Muscle of back (tissue), 11 donors: ENCODE measurements around the gene ETFA. TPM values are rescaled to one million over a fixed set of nuclear protein-coding genes. Genes with fewer than 3 reads are reported as not detected.

Experiments used
- DNase-seq, 3 donors: peaks; one replicate each; pipeline versions ENCODE4 v3.0.0 to v3.0.0-alpha.2; 2013
- polyA plus RNA-seq, 10 donors: library from polyadenylated mRNA; unstranded; fragments of 120-200 nt; gene quantifications; one replicate each; pipeline ENCODE4 v1.2.1, GENCODE V29; 2013; ENCODE audit not compliant: insufficient read length in 10 of 10

Gene ETFA
- polyA plus RNA-seq, 10 donors: 115 to 135 (median 121) TPM

DNA sequence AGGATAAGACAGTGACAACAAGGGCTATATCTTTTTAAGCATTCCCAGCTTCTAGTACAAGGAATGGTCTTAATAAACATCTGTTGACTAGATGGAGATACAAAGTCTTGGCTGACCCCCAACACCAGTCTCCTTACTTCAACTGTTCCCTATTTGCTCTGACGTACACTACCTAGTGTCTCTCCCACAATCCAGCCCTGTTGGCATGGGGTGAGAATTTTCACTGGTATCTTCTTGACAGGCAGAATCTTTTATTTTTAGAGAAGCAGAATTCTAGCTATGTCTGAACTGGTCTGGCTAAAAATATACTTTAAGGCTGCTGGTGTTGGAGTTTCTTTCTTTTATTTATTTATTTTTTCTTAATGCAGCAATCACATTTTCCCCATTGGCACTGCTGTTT lies 82.0 kb downstream of the ETFA start:
- DNase-seq: no peak

DNA sequence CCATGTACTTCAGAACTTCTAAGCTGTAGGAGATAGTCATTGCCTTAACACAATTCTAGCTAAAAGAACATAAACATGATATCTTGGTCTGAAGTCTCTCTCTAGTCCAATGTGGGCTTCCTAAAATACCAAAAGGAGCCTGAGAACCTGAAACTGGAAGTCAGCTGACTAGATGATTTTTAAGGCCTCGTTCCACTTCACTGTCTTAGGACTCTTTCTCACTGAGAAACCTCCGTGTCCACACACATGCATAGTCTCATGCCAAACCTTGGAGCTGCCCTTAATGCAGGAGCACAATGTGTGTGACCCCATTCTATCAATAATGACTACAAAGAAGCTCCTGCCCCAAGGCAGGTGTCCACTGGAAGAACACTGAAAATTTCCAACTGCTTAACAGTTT lies 87.7 kb downstream of the ETFA start:
- DNase-seq: no peak

DNA sequence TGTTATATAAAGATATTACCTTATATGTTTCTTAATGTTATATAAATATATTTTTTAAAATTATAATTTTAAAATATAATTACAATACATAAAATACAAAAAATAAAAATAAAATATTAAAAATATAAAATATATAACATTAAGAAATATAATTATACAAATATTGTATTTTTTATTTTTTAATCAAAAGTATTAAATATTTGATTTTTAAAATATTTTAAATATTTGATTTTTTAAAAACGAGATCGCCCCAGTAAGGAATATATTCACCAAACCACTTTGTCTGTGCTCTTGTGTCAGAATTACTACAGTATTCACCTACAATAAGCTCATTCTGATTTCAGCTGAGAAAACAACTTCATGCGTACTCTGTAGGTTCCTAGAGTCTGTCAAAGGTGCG lies 89.1 kb downstream of the ETFA start:
- no peak for DNase-seq

DNA sequence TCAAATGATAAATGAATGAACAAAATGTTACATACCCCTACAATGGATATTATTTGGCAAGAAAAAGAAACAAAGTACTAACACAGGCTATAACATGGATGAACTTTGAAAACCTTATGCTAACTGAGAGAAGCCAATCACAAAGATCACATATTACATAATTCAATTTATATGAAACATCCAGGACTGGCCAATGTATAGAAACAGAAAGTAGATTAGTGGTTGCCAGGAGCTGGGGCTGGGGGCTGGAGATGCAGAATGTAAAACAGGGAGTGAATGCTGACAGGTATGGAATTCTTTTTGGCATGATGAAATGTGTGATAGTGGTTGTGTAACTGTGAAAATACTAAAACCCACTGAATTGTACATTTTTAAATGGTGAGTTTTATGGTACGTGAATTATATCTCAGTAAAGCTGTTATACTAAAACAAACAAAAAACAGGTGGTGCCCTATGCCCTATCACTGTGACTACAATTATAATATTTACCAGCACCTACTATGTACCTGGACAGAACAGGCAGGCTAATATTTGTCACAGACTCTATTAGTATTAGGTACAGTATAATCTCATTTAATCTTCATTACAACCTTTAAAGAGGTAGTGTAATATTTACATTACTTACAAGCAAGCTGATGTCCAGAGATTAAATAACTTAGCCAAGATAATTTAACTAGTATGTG lies 90.0 kb downstream of the ETFA start:
- no peak for DNase-seq

DNA sequence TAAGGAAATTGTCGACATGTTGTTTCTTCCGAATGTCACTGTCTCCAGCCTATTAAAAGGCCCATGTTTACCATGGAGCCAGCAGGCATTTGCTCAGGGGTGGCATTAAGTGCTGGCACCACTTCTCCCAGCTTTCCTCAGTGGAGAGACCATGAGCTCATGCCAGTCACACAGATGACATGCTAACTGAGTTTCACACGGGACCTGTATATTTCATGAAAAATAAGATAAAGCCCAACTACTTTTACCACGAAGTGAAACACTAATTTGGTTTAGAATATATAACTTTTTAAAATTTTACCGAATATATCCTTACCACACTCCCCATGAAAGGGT lies 93.4 kb downstream of the ETFA start:
- no peak for DNase-seq

DNA sequence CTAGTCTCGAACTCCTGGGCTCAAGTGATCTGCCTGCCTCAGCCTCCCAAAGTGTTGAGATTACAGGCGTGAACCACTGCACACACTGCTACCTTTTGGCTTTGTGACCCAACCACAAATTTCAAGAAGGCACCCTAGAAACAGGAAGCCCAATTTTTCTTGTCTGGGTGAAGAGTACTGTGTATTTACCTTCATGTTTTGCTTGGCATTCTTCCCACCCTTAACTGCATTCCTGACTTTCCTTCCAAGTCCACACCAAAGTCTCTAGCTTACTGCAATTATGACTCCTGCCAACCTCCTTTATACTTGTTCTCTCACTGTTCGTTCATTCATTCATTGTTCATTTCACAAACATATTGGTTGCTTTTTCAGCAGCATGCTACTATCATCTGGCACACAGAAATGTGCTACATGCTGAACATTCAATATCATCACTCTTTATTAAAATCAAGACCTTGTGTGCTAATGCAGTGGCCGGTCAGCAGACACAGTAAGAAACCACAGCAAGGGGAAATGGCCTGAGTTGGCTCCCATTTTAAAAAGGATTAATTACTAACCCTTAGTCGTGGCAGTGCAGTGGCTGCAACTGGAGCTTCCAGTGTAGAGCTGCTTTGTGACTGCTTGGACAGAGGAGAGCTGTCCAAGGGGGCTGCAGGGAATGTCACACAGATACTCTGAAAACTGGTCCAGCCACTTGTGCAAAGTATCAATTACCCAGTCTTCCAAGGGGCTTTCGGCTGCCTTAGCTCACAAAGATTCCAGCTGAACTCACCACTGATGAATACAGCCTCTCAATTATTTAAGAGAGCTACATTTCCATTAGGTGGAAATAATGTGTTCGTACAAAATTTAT lies 94.0 kb downstream of the ETFA start:
- DNase-seq: peak in 1 of 3 donors; percentile 11

DNA sequence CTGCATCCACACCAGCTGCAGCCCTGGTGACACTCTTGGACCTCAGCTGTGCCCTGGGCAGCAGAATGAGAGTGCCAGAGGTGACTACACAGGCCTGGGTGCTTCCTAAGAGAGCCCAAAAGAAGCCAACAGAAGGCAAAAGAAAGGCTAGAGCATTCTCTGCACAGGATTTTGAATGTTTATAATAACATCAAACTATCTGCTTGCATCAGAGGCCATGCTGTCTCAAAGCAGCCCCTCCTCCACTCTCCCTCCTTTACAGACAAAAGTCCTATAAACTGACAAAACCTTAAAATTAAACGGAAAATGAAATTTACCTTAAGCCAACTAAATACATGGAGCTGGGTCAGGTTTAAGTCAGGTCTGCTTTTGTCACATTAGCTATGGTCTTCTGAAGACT lies 95.6 kb downstream of the ETFA start:
- no peak for DNase-seq

DNA sequence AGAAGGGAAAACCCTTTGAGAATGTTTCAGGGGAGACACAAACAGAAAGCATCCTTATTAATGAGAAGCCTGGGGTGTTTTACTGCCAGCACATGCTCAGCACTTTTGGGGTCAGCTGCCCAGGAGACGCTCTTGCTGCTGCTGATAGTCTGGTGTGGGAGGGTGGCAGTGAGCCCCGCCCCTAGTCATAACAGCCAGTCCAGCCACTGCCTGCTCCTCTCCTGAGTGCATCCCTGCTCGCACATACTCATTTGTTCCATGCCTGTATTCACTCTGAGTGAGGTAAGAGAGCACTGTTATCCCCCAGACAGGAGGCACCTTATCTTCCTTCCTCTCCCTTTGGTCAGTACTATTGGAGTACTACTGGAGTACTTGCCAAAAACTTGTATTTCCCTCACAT lies 101.3 kb downstream of the ETFA start:
- no peak for DNase-seq

DNA sequence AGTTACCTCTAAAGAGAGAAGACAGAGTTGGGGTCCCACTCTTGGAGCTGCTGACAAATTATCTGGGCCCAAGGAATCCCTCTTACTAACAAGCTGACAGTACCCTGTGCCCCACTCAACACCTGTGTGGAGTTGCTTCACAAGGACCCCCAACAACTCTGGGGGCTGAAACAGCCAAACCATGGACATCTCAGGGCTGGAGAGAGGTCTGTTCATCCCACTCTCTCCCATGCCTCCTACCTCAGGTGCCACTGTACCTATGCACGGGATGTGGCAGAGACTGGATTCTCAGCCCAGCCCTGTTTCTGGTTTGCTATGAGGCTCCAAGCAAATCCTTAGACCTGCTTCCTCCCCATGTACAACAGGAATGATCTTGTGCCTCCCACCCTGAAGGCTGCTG lies 101.7 kb downstream of the ETFA start:
- DNase-seq: no peak

DNA sequence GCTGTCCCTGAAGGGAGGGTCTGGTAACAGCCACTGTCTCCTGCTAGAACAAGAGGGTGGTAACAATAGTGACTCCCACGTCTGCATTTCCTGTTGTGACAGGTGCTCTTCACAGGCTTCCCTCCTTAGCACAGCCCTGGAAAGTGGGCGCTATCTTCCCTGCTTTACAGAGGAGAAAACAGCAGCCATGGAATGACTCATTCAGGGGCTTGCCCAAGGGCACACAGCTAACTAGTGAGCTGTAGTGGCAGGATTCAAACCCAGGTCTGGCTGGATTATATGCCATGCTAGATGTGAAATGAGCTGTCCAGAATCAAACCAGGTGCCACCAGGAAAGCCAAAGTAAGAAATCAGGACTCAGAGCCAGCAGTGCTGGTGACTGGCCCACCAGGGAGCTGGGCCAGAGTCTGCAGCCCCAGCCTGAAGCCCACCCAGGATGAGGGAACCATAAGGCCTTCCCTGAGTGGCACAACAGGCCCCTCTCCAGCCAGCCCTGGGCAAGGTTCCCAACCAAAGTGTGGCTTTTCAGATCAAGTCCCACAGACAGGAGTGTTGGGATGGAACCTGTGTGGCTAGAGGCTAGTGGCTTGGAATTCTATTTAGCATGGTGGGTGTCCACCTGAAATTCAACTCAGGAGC lies 102.4 kb downstream of the ETFA start:
- no peak for DNase-seq

DNA sequence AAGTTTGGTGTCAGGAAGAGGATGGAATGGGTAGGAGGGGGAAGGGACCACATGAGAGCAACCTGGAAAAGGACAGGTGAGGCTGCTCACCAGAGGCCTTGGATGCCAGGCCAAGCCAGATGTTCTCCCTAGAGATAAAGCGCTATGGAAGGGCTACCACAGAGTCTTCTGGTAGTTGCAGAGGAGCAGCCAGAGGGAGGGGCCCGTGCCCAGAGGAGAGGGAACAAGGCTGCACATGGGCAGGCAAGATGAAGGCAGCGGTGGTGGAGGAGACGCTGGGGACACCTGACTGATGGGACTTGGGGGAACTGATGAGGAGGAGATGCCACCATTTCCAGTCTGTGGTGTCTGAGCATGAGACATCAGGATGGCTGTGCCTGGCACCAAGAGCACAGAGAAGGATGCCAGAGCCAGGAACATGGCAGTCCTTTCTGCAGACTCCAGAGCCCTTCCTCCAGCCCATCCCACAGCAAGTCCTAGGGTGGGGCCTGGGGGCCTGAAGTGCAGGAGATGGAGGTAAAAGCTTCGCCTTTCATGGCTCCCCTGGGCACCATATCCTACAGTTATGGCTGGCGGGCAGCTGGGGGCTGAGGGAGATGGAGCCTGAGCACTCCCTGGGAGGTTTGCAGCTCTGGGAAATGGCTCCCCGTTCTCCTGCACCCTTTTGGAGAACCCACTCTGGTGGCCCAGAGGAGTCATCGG lies 103.0 kb downstream of the ETFA start:
- no peak for DNase-seq

DNA sequence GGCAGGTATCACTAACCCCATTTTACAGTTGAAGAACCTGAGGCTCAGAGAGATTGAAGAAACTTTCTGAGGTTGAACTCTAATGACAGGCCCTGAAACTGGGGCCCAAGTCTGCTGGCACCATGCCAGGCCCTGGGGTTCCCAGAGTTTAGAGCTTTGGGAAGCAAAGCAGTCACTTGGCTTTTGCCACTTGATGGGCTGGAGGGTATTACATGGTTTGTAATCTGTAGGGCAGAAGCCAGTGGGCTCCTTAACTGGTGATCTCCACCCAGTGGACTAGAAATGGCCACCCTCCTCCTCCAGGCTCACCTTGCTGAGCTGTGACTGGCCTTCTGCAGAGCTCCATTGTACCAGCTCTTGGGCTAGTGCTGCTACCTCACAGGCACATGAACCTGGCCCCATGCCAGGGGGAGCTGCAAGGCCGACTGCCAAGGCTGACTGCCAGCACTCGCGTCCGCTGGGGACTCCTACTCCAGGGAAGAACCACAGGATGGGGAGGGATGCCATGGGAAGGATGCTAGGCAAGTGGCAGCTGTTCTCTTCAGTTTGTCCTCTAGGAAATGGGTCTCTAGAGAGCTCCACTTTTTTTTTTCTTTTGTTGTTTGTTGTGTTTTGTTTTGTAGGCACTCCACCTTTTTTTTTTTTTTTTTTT lies 104.8 kb downstream of the ETFA start:
- peak in 2 of 3 donors; percentile 30 to 44 for DNase-seq

DNA sequence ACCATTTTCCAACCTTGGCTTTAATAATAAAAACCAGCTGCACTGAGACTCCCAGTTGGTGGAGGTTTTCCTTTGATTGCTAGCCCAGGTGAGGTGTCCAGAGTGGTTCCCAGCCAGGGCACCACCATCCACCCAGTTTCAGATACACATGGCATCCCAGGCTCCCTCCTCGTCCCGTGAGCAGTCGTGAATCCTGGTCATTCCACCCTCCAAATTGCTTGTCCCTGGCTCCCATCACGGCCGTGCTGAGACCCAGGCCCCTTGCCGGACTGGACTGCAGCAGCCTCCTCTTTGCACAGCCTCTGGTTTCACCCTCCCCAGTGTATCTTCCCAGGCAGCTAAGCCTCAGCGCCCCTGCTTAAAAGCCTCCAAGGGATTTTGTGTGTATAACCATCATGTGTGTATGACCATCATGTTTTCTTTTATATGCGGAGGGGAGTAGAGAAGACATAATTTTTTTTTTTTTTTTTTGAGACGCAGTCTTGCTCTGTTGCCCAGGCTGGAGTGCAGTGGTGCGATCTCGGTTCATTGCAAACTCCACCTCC lies 106.3 kb downstream of the ETFA start:
- DNase-seq: no peak

DNA sequence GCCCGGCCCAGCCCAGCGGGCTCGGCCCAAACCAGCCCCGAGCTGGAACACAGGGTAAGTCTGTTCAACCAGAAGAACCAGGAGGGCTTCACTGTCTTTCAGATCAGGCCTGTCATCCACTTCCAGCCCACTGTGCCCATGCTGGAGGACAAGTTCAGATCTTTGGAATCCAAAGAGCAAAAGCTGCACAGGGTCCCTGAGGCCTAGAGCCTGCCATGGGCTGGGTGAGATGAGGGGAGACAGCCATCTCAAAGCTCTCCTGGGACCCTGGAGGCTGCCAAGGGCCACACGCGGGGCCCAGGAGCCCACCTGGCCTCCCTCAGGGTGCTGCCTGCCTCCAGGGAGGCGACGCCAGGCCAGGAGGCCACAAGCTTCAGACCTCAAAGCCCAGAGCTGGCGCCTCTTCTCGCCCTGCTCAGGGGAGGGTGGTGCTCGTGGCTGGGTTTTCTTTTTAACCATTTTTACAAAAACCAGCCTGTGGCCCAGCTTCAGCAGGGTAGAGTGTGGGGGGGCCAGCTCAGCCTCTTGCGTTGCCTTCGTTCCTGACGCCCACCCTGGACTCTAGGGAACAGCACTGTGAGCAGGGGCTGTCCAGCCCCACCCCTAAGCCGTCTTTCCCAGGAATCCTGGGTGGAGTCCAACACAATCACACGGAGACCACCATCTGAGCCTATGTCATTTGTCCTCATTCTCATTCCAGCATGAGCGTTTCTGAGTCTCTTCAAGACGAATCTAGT lies 107.0 kb downstream of the ETFA start:
- DNase-seq: no peak

DNA sequence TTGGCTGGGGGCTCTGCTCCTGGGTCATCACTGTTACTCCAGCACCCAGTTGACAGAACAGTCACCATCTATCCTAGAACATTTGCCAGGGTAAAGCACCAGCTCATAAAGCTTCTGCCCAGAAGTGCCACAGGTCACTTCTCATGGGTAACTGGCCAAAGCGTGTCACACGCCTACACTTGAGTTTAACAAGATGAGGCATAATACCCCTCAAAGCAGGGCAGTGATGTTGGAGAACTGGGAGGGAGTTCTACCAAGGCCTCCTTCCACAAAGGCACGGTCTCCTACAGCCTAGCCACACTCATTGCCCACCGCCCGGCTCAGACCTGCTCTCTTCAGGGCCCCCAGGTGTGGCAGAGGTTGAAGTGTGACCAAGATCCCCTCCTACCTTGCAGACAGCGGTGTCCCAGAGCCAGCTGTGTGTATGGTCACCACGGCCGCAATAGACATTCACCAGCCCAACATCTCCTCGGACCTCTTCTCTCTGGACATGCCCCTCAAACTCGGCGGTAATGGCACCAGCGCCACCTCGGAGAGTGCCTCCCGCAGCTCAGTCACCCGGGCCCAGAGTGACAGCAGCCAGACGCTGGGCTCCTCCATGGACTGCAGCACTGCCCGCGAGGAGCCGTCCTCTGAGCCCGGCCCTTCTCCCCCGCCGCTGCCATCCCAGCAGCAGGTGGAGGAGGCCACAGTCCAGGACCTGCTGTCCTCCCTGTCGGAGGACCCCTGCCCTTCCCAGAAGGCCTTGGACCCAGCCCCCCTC lies 107.7 kb downstream of the ETFA start:
- no peak for DNase-seq

DNA sequence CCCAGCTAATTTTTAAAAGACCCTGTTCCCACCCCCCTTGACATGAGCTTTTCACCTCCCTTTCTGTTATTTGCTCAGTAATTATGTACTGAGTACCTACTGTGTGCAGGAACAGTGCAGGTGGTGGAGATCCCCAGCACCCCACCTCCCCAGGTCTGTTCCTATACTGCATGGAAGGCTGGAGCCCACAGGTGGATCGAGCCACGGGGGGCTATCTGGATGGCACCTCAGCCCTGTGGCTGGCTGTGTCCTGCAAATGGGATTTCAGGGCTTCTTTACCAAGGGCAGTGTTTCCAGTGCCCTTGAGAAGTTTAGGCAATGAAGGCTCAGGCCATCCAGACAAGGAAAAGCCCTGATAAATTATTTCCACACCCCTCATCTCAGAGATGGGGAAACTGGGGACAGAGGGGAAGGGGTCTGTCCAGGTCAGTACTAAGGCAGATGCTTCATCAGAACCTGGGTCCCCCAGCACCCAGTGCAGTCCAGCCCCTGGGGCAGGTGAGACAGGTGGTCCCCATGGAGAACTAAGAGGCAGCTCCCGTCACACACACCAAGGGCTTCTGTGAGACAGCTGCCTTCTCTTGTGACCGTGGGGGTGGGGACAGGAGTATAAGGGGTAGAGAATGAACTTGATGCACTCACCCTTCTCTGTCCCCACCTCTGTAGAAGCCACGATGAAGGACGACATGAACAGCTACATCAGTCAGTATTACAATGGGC lies 109.6 kb downstream of the ETFA start:
- DNase-seq: no peak

DNA sequence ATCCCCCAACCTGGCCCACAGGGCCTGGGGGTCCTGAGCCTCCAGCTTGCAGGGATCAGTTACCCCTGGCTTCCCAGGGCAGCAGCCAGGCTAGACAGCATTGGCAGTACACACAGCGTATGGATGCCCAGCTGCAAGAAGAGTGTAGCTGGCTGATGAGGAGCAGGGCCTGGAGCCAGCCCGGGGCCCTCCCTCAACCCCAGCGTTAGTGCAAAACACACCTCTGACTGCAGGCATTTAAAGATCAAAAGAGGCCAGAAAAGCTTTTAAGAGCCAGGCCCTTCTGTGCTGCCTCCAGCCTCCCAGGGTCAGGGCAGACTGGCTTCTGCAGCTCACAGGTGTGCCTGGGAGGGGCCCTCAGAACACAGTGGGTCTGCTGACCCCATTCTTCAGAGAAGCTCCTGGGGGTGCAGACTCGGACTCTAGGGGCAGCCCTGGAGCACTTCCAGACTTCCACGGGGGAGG lies 110.6 kb downstream of the ETFA start:
- no peak for DNase-seq

DNA sequence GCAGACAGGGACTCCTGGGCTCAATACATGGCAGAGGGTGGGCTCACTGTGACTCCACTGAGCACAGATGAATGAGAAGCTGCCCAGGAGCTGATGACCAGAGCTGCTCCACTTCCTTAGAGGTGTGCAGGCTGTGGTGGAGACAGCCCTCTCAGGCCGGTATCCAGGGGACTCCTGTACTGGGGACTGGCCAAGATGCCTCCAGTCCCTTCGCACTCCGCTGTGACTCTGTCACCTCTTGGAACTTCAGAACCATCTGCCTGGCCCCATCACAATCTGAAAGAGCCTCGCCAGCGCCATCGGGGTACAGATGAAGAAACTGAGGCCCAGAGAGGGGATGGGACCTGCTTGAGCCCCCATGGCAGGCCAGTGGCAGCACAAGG lies 111.2 kb downstream of the ETFA start:
- no peak for DNase-seq
